Activated CD4-positive, alpha-beta T cell treated with anti-CD3 and anti-CD28 coated beads, Interleukin-2, amount 50 U/mL, for 16 hours (primary cell): Measurements from ENCODE around the gene DOCK11.

Experiments
- DNase-seq: peaks from one replicate; pipeline ENCODE4 v3.0.0-alpha.2; 2020

DOCK11 gene

DNA sequence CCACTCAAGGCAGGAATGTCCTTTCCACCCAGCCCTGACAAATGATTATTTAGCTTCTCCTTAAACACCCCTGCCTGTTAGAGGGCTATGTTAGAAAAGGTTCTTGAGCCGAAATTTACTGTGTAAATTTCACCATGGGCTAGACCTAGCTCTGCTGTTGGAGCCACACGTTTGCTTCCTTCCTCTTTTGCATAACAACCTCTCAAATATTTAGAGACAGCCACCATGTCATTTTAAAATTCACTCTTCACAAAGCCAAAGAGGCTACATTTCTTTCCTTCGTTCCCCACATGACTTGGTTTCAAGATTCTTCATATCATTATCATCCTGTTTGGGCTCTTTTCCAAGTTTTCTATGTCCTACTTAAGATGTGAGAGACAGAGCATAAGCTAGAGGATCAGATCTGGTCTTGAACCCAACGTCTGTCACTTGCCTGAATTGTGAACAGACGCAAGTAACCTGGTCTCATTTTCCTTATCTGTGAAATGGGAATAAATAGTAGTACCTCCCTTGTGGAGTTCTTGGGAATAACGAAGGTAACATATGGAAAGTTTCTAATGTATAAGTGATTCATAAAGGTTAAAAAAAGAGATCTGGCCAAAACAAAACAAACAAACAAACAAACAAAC is 6.7 kb downstream of the DOCK11 start:
- no peak for DNase-seq

GRCh38 chrX:118503260-118504041 is 7.8 kb downstream of the DOCK11 start:
- no peak for DNase-seq

DNA sequence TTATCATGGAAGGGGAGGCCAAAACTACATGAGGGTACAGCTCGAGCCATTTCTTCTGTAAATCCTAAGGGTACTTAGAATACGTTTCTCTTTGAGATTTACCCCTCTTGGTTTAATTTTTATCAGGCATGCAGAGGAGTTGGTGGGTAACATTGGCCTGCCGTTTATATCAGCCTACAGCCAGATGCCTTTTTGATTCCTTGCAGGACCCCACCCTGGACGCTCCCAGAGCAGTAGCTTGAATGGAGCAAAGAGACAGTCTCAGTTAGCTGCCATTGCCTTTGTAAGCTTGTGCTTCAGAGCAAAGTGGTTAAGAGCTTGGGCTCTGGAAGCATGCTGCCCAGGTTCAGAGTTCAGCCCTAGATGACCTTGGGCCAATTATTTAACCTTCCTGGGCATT is 9.0 kb downstream of the DOCK11 start:
- DNase-seq = no peak

GRCh38 chrX:118506805-118507480 is 11.3 kb downstream of the DOCK11 start:
- DNase-seq = no peak

GRCh38 chrX:118507766-118508165 is 12.2 kb downstream of the DOCK11 start:
- no peak for DNase-seq

- DNase-seq = no peak
Measured at GRCh38 chrX:118508221-118508620, 12.6 kb downstream of the DOCK11 start.

GRCh38 chrX:118508635-118509034 is 13.0 kb downstream of the DOCK11 start:
- no peak for DNase-seq

- no peak for DNase-seq
Measured at GRCh38 chrX:118510111-118510510, 14.5 kb downstream of the DOCK11 start.

DNA sequence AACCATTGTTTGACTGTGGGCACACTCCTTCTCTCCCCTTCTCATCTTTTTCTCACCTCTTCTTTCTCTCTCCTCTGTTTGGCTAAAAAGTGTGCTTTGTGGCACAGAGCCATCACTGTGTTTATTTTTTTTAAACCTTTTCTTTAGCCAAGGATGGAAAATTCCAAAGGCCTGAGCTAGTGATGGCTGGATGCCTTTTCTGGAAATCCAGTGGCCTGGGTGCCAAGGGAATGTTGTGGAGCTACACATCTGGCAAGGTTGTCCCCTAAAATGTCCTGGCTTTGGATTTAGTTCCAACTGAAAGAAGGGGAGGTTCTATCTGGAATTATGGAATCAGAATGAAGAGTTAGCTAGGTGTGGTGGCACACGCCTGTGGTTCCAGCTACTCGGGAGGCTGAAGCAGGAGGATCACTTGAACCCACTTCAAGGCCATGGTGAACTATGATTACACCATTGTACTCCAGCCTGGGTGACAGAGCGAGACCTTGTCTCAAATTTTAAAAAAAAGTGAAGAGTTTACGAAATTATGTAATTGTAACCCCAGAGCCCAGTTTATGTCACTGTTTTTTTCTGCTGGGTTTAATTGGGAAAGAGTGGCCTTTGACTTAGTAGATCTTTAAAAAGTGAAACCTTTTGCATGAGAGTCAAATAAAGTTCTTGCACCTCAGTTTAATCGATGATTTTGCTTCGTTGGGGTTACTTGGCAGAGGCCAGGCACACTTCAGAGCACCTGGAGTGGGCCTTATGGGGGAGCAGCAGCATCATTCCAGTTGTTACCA is 17.7 kb downstream of the DOCK11 start:
- DNase-seq = no peak

- no peak for DNase-seq
Measured at GRCh38 chrX:118519411-118520215, 24.0 kb downstream of the DOCK11 start.

GRCh38 chrX:118520216-118521206 is 24.9 kb downstream of the DOCK11 start:
- no peak for DNase-seq

GRCh38 chrX:118521435-118521834 is 25.8 kb downstream of the DOCK11 start:
- no peak for DNase-seq

DNA sequence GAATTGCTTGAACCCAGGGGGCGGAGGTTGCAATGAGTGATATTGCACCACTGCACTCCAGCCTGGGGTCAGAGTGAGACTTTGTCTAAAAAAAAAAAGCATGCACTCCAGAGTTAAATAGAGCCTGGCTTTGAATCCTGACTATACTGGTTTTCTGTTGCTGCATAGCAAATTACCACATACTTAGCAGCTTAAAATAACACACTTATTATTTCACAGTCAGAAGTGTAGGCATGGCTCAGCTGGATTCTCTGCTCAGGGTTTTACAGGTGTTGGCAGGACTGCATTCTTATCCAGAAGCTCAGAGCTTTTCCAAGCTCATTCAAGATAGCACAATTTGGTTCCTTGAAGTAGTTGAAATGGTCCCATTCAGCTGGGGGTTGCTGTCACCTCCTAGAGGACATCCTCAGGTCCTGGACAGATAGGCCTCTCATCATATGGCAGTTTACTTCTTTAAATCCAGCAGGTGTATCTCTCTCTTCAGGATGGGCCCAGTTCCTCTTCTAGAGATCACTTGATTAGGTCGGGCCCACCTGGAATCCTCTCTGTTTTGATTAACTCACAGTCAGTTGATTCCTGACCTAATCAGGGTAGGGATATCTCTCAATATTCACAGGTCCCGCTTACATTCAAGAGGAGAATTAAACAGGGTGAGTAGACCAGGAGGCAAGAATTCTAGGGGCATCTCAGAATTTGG is 26.8 kb downstream of the DOCK11 start:
- DNase-seq = no peak

DNA sequence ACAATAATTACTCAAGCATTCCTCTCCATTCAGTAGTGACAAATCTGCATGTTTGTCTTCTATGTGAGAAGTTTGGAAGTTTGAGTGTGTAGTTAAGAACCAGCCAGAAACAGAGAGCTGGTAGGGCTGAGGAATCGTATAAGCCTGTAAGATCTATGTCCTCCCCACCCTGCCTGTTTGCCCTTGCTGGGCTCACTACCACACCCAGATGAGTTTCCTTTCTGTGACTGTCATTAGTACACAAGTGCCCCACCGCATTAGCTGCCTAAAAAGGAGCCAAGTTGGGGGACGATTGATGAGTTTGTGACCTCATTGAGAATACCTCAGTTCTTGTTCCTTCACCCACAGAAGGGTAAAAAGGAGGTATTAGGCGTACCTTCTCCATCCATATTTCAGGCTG is 28.3 kb downstream of the DOCK11 start:
- DNase-seq = peak; percentile 40

GRCh38 chrX:118524344-118524743 is 28.7 kb downstream of the DOCK11 start:
- no peak for DNase-seq

GRCh38 chrX:118525174-118525730 is 29.6 kb downstream of the DOCK11 start:
- no peak for DNase-seq

DNA sequence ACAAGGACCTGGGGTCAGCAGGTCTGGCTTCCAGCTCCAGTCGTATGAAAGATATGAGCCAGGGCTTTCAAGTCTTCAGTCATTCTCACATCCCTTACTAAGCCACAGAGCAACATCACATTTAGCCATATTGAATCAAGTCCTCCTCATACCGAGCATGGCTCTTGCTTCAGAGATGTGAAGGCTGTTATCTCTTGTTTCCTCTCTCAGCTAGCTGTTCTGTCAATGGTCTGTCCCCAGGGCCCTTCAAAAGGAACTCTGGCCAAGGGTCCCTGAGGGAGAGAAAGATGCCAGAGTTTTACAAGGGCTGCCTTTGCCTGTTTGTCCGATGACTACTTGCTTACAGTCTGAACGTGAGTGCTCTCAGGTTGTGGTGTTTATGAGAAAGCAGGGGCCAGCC is 30.5 kb downstream of the DOCK11 start:
- DNase-seq = no peak

- peak; percentile 63 for DNase-seq
Measured at GRCh38 chrX:118528071-118528737, 32.6 kb downstream of the DOCK11 start.

DNA sequence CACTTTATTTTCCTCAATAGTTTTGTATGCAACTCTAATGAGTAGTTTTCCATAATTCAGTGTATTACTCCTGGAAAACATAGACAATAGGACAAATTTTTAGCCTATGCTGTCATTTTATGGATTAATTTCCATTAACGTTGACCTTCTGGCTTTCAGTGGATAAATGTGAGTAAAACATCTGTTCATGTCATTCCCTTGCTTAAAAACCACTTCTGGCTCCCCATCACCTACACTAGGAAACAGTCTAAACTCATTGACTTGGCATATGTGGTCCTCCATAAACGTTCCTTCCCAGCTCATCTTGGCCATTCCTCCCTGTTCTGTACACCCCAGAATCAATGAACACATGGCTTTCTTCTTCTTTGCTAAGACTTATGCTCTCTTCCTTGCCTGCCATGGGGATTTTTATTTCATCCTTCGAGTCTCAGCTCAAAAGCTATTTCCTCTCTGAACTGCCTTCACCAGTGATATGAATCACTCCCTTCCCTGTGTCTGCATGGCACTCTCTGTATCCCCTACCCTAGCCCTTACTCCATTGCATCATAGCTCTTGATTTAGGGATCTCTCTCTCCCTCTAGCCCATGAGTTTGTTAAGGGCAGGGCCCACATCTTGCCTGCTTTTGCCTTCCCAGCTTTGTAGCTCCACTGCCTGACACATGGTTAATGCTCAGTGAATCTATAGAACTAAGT is 34.8 kb downstream of the DOCK11 start:
- peak; percentile 41 for DNase-seq
